Hematopoietic multipotent progenitor cell treated with erythropoietin and hydrocortisone succinate and interleukin-3 and kit ligand, for 4 days (in vitro differentiated cells): Measurements from ENCODE around the gene PRR11.
"Not testable (repeated sequence)": the region's sequence is repeated elsewhere in the genome, so short reads cannot be mapped to it uniquely, and the experiment has no call there.

Source experiments
- DNase-seq: peaks from one replicate; pipeline ENCODE4 v3.0.0-alpha.2; 2015

PRR11 gene

GRCh38 chr17:59221159-59221847, 65.8 kb downstream of the PRR11 start:
- DNase-seq: peak; percentile 73

- no peak for DNase-seq
These were observed 68.3 kb downstream of the PRR11 start for GRCh38 chr17:59223813-59224212.

- DNase-seq: not testable (repeated sequence)
These were observed 73.0 kb downstream of the PRR11 start for GRCh38 chr17:59228588-59228987.

- DNase-seq: no peak
These were observed 75.2 kb downstream of the PRR11 start for GRCh38 chr17:59230764-59231163.

- no peak for DNase-seq
These were observed 79.1 kb downstream of the PRR11 start for GRCh38 chr17:59234631-59235030.

GRCh38 chr17:59238906-59239305, 83.4 kb downstream of the PRR11 start:
- DNase-seq: no peak

- DNase-seq: no peak
These were observed 88.5 kb downstream of the PRR11 start for GRCh38 chr17:59244081-59244480.
